Loucy (cell line): Measurements from ENCODE around the gene P3H4.

Experiments
- CTCF ChIP-seq: fragments of 200-600 bp; sonication (generic); conservative IDR thresholded peaks from 2 replicates; pipeline ENCODE4 v1.5.1; 2014; ENCODE audit warnings: mild to moderate bottlenecking, antibody characterized with exemption, low read length
- EZH2phosphoT487 ChIP-seq: fragments of 200-600 bp; IDR thresholded peaks from 2 replicates; pipeline ENCODE4 v1.6.1; 2018; ENCODE audit warnings: antibody characterized with exemption, mild to moderate bottlenecking, moderate library complexity, borderline replicate concordance

DNA sequence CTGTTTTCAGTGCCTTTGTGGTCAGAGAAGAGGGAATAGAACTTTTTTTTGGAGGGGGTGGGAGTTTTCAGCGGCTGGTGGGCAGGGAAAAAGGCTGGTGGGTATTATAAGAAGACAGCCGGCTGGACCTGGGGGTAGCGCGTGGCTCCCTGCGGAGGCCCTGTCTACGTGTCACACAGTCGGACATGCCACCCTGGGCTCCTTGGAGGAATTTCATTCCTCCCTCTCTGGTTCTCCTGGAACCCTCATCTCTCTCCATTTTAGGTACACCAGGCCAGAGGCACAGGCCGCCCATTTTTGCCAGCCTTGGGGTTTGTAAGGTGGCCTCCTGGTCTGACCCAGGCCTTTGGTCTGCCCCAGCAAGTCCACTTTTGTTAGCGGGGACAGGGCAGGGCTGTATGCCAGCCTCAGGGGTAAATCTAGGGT is 2.0 kb upstream of the P3H4 start:
- TF ChIP-seq CTCF (no peak), EZH2phosphoT487 (no peak)
